ENCODE data around the gene ISG15. TPM values are rescaled to one million over a fixed set of nuclear protein-coding genes. Genes with fewer than 3 reads are reported as not detected.

ISG15 gene
- total and polyA plus RNA-seq, 2 of the 13 experiments (the other 11 are each of a cell fraction or from before 2014, with no cell fraction given): 42.1 to 54.9 TPM

DNA sequence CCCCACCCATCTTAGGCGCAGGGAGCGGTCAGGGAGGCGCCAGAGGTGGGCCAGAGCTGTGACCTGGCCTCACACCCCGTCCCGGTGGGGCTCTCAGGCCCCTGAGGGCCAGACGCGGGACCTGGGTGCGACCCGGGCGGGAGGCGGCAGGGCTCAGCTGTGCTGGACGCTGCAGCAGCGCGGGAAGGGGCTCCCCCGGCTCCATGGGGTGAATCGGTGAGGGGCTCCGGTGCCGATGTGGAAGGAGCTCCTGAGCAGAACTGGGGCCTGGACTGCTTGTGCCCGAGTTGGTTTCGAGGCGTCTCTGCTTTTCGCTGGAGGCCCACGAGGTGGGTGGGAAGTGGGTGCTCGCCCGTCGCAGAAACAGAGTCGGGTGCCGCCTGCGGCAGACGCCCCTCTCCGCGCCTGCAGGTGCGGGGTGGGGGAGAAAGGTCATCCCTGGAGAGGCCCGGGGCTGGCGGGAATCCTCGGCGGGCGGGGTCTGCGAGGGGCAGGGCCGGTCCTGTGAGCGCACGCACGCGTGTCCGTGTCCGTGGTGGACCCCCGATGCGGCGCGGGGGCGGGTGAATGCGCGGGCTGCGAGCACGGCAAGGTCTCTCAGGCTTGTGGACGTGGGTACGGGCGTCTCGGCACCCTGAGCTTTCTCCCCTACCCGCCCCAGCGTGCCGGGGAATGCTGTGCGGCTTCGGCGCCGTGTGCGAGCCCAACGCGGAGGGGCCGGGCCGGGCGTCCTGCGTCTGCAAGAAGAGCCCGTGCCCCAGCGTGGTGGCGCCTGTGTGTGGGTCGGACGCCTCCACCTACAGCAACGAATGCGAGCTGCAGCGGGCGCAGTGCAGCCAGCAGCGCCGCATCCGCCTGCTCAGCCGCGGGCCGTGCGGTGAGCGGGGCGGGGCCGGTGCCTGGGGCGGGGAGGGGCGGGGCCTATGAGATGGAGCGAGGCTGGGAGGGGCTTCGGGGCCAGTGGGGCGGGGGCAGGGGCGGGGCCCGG lies 27.0 kb downstream of the ISG15 start:
- Histone ChIP-seq H3K27me3 (ENCODE audit: control insufficient read depth in 1 of 2, insufficient read depth in 2 of 2, low read length in 2 of 2) (no peaks in the 10 kb centered on the region), H3K9ac (ENCODE audit: insufficient read depth, low read depth, low read length) (no peak overlapping the region), H3K79me2 (ENCODE audit: insufficient read depth, low read length) (peaks cover 11% of the 10 kb centered on the region), H3K27ac (ENCODE audit: extremely low read length, insufficient read depth, low read length) (no peak overlapping the region), H3K36me3 (replicated peaks in 1 of 2; ENCODE audit: control insufficient read depth in 1 of 2, insufficient read depth in 2 of 2, low read length in 2 of 2) (peaks cover 29 to 51% of the 10 kb centered on the region in 2 experiments; a peak in 4 of 5 replicates), H2AFZ (ENCODE audit: low read length) (no peak overlapping the region), H3K4me2 (ENCODE audit: low read depth, low read length) (no peak overlapping the region), H4K20me1 (ENCODE audit: insufficient read depth, low read length) (peaks cover 10% of the 10 kb centered on the region; the same call in 1 of the 2 replicates), H3K9me3 (ENCODE audit: low read length) (no peaks in the 10 kb centered on the region), H3K4me3 (replicated peaks in 1 of 3; ENCODE audit: insufficient read depth in 1 of 3, low read depth in 2 of 3, low read length in 3 of 3) (no peak overlapping the region), H3K4me1 (ENCODE audit: insufficient read depth, low read length) (peaks cover 32% of the 10 kb centered on the region)
- ChIA-PET CTCF (ENCODE audit: low intra/inter-chr PET ratio, low total read pairs) (no interaction called here), POLR2A (no interaction called here)
- intact Hi-C loops (cut with micrococcal nuclease; ENCODE audit: unreplicated experiment): no loop called here
- DNase-seq (ENCODE audit: low spot score) (no peak), FAIRE-seq (no peak), ATAC-seq (no peak)
- no TSS peak for BruUV-seq (replicated peaks)
- in situ Hi-C loops (cut with HindIII; ENCODE audit: extremely low pct_ligation_motif_present, low pct_unique_long_range_greater_than_20kb): no loop called here
- 98% methylated on average over 71 of the region's 99 CpGs for WGBS (ENCODE audit: low lambda C conversion rate)
- TF ChIP-seq RFX1 (IDR thresholded peaks at IDR 0.05) (no peak), ZZZ3 (CRISPR knock-in tag; IDR thresholded peaks at IDR 0.05; ENCODE audit: borderline replicate concordance) (no peak), AGO2 (optimal IDR thresholded peaks at IDR 0.05; ENCODE audit: low read depth, low read length) (peak; percentile 44), RBFOX2 (IDR thresholded peaks at IDR 0.05; ENCODE audit: low read depth, low read length) (peak; percentile 44)

GRCh38 chr1:1041092-1041523 lies 27.8 kb downstream of the ISG15 start:
- 100% methylated on average over 18 of the region's 60 CpGs for WGBS (ENCODE audit: low lambda C conversion rate)
- Histone ChIP-seq H3K79me2 (ENCODE audit: insufficient read depth, low read length) (peaks cover 11% of the 10 kb centered on the region), H3K4me2 (ENCODE audit: low read depth, low read length) (no peak overlapping the region), H3K9ac (ENCODE audit: insufficient read depth, low read depth, low read length) (no peak overlapping the region), H3K36me3 (replicated peaks in 1 of 2; ENCODE audit: control insufficient read depth in 1 of 2, insufficient read depth in 2 of 2, low read length in 2 of 2) (peaks cover 32 to 57% of the 10 kb centered on the region in 2 experiments; a peak in 4 of 5 replicates), H3K27me3 (ENCODE audit: control insufficient read depth in 1 of 2, insufficient read depth in 2 of 2, low read length in 2 of 2) (no peaks in the 10 kb centered on the region), H2AFZ (ENCODE audit: low read length) (no peak overlapping the region), H3K4me3 (replicated peaks in 1 of 3; ENCODE audit: insufficient read depth in 1 of 3, low read depth in 2 of 3, low read length in 3 of 3) (no peak overlapping the region), H3K4me1 (ENCODE audit: insufficient read depth, low read length) (peaks cover 29% of the 10 kb centered on the region), H3K9me3 (ENCODE audit: low read length) (no peaks in the 10 kb centered on the region), H4K20me1 (ENCODE audit: insufficient read depth, low read length) (peaks cover 10% of the 10 kb centered on the region; the same call in 1 of the 2 replicates), H3K27ac (ENCODE audit: extremely low read length, insufficient read depth, low read length) (no peak overlapping the region)
- ChIA-PET CTCF (ENCODE audit: low intra/inter-chr PET ratio, low total read pairs) (no interaction called here), POLR2A (no interaction called here)
- ATAC-seq (no peak), FAIRE-seq (no peak), DNase-seq (ENCODE audit: low spot score) (no peak)
- BruUV-seq (replicated peaks): no TSS peak
- intact Hi-C loops (cut with micrococcal nuclease; ENCODE audit: unreplicated experiment): no loop called here
- in situ Hi-C loops (cut with HindIII; ENCODE audit: extremely low pct_ligation_motif_present, low pct_unique_long_range_greater_than_20kb): no loop called here
- no peak for TF ChIP-seq ZNF124 (CRISPR knock-in tag; IDR thresholded peaks at IDR 0.05)
- no peak for TF ChIP-seq ZNF350 (CRISPR knock-in tag; IDR thresholded peaks at IDR 0.05; ENCODE audit: borderline replicate concordance, low read depth)
- TF ChIP-seq MBD4 (IDR thresholded peaks at IDR 0.05; ENCODE audit: borderline replicate concordance, low read length): no peak
- TF ChIP-seq FOXO1 (CRISPR knock-in tag; IDR thresholded peaks at IDR 0.05): no peak
- TF ChIP-seq CBFB (CRISPR knock-in tag; IDR thresholded peaks at IDR 0.05): no peak
- TF ChIP-seq ZSCAN12 (CRISPR knock-in tag; IDR thresholded peaks at IDR 0.05): no peak
- TF ChIP-seq, protein P1, sequence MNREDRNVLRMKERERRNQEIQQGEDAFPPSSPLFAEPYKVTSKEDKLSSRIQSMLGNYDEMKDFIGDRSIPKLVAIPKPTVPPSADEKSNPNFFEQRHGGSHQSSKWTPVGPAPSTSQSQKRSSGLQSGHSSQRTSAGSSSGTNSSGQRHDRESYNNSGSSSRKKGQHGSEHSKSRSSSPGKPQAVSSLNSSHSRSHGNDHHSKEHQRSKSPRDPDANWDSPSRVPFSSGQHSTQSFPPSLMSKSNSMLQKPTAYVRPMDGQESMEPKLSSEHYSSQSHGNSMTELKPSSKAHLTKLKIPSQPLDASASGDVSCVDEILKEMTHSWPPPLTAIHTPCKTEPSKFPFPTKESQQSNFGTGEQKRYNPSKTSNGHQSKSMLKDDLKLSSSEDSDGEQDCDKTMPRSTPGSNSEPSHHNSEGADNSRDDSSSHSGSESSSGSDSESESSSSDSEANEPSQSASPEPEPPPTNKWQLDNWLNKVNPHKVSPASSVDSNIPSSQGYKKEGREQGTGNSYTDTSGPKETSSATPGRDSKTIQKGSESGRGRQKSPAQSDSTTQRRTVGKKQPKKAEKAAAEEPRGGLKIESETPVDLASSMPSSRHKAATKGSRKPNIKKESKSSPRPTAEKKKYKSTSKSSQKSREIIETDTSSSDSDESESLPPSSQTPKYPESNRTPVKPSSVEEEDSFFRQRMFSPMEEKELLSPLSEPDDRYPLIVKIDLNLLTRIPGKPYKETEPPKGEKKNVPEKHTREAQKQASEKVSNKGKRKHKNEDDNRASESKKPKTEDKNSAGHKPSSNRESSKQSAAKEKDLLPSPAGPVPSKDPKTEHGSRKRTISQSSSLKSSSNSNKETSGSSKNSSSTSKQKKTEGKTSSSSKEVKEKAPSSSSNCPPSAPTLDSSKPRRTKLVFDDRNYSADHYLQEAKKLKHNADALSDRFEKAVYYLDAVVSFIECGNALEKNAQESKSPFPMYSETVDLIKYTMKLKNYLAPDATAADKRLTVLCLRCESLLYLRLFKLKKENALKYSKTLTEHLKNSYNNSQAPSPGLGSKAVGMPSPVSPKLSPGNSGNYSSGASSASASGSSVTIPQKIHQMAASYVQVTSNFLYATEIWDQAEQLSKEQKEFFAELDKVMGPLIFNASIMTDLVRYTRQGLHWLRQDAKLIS (CRISPR knock-in tag; IDR thresholded peaks at IDR 0.05): no peak
- TF ChIP-seq ZNF556 (CRISPR knock-in tag; IDR thresholded peaks at IDR 0.05; ENCODE audit: borderline replicate concordance): no peak
- TF ChIP-seq ZNF44 (CRISPR knock-in tag; IDR thresholded peaks at IDR 0.05): no peak
- TF ChIP-seq SMAD9 (CRISPR knock-in tag; IDR thresholded peaks at IDR 0.05): no peak
- TF ChIP-seq SATB2 (CRISPR knock-in tag; IDR thresholded peaks at IDR 0.05): no peak
- no peak for TF ChIP-seq PHF20 (CRISPR knock-in tag; IDR thresholded peaks at IDR 0.05)

Measured in HepG2 (cell line).